Measurements from ENCODE around the gene RNF225.
A peak's percentile ranks its signal among the peaks of the same experiment; 100 is the strongest.
"Not testable (repeated sequence)": the region's sequence is repeated elsewhere in the genome, so short reads cannot be mapped to it uniquely, and the experiment has no call there.

RNF225 gene

GRCh38 chr19:58372311-58373133, 22.9 kb upstream of the RNF225 start:
- DNase-seq: no peak
- TF ChIP-seq GATA1 (IDR thresholded peaks at IDR 0.05; ENCODE audit: low read depth, low read length) (no peak), POLR2A (IDR thresholded peaks at IDR 0.05; ENCODE audit: low read length) (no peak)

GRCh38 chr19:58374200-58374599, 21.3 kb upstream of the RNF225 start:
- DNase-seq: no peak
- TF ChIP-seq POLR2A (IDR thresholded peaks at IDR 0.05; ENCODE audit: low read length): no peak
- TF ChIP-seq GATA1 (IDR thresholded peaks at IDR 0.05; ENCODE audit: low read depth, low read length): no peak

- not testable (repeated sequence) for DNase-seq
Observed at GRCh38 chr19:58376724-58377123, 18.7 kb upstream of the RNF225 start.

DNA sequence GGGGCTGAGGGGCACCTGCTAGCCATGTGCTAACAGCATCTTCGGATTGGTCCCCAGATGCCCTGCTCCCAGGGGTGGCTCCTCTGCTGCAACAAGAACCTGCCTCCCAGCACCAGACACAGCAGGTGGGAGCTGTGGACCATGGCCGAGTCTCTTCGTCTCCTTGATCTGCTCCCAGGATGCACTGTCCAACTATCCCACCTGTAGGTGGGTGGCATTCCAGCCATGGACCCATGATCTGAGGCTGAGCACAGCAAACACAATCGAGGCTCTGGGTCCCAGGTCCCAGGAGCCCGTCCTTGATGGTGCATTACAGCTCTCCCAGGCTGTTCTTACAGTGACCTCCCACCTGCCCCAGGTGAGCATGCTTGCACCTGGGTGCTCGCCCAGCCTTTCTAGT, 16.2 kb upstream of the RNF225 start:
- TF ChIP-seq POLR2A (IDR thresholded peaks at IDR 0.05; ENCODE audit: low read length) (no peak), GATA1 (IDR thresholded peaks at IDR 0.05; ENCODE audit: low read depth, low read length) (no peak)

GRCh38 chr19:58380037-58380661, 15.3 kb upstream of the RNF225 start:
- no peak for DNase-seq

More for the DNA sequence above, 16.2 kb upstream of the RNF225 start:
- no peak for DNase-seq

GRCh38 chr19:58380662-58381459, 14.6 kb upstream of the RNF225 start, which contains the start of gene ZNF837:
Gene ZNF837 (minus strand): TSS chr19:58381030. CDS start chr19:58369332, 11,698 bp downstream.
- peak; percentile 100 for DNase-seq

More at GRCh38 chr19:58380037-58380661, 15.3 kb upstream of the RNF225 start:
- TF ChIP-seq GATA1 (IDR thresholded peaks at IDR 0.05; ENCODE audit: low read depth, low read length) (no peak), POLR2A (IDR thresholded peaks at IDR 0.05; ENCODE audit: low read length) (no peak)

DNA sequence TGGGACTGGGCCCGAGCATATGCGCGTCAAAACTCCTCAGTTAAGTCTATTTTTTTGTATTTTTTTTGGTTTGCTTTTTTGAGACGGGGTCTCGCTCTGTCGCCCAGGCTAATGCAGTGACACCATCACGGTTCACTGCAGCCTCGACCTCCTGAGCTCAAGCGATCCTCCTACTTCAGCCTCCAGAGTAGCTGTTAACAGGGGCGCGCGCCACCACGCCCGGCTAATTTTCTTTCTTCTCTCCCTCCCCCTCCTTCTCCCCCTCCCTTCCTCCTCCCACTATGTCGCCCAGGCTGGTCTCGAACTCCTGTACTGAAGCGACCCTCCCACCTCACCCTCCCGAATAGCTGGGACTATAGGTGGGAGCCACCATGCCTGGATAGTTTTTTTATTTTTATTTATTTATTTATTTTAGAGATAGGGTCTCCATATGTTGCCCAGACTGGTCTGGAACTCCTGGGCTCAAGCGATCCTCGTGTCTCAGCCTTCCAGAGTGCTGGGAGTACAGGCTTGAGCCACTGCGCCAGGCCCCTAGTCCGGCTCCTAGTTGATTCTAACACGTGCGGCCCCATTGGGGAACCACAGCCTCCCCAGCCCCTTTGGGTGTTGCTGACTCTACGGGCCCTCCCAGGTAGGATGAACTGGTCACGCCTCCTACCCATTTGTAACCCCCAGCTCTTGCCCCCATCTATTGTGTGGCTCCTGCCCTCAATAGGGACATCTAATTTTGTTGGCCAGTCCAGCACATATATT, 13.8 kb upstream of the RNF225 start:
- no peak for TF ChIP-seq GATA1 (IDR thresholded peaks at IDR 0.05; ENCODE audit: low read depth, low read length)
- TF ChIP-seq POLR2A (IDR thresholded peaks at IDR 0.05; ENCODE audit: low read length): no peak
- no peak for DNase-seq

More at GRCh38 chr19:58380662-58381459, 14.6 kb upstream of the RNF225 start, which contains the start of gene ZNF837:
- peak; percentile 95 for TF ChIP-seq POLR2A (IDR thresholded peaks at IDR 0.05; ENCODE audit: low read length)
- no peak for TF ChIP-seq GATA1 (IDR thresholded peaks at IDR 0.05; ENCODE audit: low read depth, low read length)

- DNase-seq: no peak
- no peak for TF ChIP-seq GATA1 (IDR thresholded peaks at IDR 0.05; ENCODE audit: low read depth, low read length)
- TF ChIP-seq POLR2A (IDR thresholded peaks at IDR 0.05; ENCODE audit: low read length): no peak
Observed at GRCh38 chr19:58382997-58383603, 12.4 kb upstream of the RNF225 start.

DNA sequence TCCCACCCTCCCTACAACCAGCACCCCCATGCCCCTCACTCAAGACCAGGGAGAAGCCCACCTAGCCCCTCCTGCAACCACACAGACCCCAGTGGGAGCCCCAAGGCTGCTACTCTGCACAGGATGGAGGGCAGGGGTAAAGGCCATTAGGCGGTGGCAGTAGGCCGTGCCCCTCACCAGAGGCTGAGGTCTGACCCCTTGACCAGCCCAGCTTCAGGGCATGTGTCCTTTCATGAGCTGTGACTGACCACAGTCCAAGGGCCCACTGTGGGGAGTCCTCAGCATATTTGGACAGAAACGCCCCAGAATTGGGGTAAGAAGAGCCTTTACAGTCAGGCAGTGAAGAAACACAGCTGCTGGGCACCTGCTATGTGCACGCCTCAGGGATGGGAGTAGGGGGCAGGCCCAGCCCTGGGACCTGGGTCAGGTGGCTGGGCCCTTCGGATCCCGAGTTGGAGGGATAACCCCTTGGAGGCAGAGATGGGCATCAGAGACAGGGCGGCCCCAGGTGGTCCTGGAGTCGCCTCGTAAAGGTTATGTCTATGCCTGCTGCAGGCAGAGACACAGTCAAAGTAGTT, 10.1 kb upstream of the RNF225 start:
- TF ChIP-seq POLR2A (IDR thresholded peaks at IDR 0.05; ENCODE audit: low read length) (no peak), GATA1 (IDR thresholded peaks at IDR 0.05; ENCODE audit: low read depth, low read length) (no peak)
- no peak for DNase-seq

DNA sequence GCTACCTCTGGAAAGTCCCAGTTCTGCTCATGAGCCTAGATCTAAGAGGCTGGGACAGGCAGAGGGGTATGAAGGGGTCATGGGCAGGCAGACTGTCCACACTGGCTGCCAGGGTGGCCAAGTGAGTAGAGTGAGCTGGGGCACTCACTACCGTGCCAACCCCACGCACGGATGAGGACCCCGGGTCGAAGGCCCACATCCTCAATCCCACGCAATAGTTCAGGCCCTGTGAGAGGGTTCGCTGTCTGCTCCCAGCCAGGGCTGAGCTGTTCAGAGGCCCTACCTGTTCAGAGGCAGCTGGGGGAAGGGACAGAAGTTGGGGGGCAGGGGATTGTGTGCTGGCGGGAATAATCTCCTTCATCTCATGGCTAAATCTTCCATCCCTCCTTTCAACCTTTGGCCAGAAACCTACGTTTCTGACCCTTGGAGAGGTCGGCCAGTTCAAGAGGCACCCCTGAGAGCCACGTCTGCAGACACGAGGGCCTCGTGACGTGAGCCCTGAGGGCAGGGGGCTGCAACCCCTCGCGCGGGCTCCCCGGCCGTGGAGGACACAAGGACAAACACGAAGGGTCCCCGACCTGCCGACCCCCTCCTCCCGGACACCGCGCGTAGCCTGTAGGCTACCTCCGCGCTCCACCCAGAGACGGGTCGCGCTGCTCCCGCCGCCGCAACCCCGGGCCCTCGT, 9.4 kb upstream of the RNF225 start:
- no peak for TF ChIP-seq POLR2A (IDR thresholded peaks at IDR 0.05; ENCODE audit: low read length)
- no peak for TF ChIP-seq GATA1 (IDR thresholded peaks at IDR 0.05; ENCODE audit: low read depth, low read length)
- no peak for DNase-seq

- TF ChIP-seq GATA1 (IDR thresholded peaks at IDR 0.05; ENCODE audit: low read depth, low read length) (no peak), POLR2A (IDR thresholded peaks at IDR 0.05; ENCODE audit: low read length) (peak; percentile 98)
- peak; percentile 98 to 99 for DNase-seq
Observed at GRCh38 chr19:58386576-58387337, 8.7 kb upstream of the RNF225 start, which contains the start of gene RPS5. Gene RPS5 (plus strand): TSS chr19:58387269. CDS start chr19:58388138, 869 bp downstream.

All from erythroblast (primary cell).